H9 (cell line): ENCODE measurements around the gene IPPK. TPM values are rescaled to one million over a fixed set of nuclear protein-coding genes. Genes with fewer than 3 reads are reported as not detected.

Source experiments
- DNase-seq: peaks from one replicate; pipeline ENCODE4 v3.0.0-alpha.2; 2017
- H2AFZ ChIP-seq: one replicate; pipeline ENCODE4 v1.6.1; 2013; ENCODE audit warnings: mild to moderate bottlenecking, low read length, control low read depth, moderate library complexity
- H2AK5ac ChIP-seq: 2 replicates; pipeline ENCODE4 v1.6.1; 2013; ENCODE audit warnings: low read length, control low read depth, mixed read lengths; ENCODE audit not compliant: insufficient read length
- H2BK120ac ChIP-seq: one replicate; pipeline ENCODE4 v1.6.1; 2013; ENCODE audit warnings: low read depth, mild to moderate bottlenecking, low read length, control low read depth, inconsistent platforms; ENCODE audit not compliant: poor library complexity, severe bottlenecking
- H2BK12ac ChIP-seq: 2 replicates; pipeline ENCODE4 v1.6.1; 2013; ENCODE audit warnings: low read length, control low read depth, mixed read lengths, low read depth; ENCODE audit not compliant: insufficient read length
- H2BK15ac ChIP-seq: 2 replicates; pipeline ENCODE4 v1.6.1; 2013; ENCODE audit warnings: low read depth, low read length, control low read depth
- H2BK20ac ChIP-seq: one replicate; pipeline ENCODE4 v1.6.1; 2013; ENCODE audit warnings: low read depth, mild to moderate bottlenecking, low read length, control low read depth, inconsistent platforms; ENCODE audit not compliant: poor library complexity, severe bottlenecking
- H2BK5ac ChIP-seq: 2 replicates; pipeline ENCODE4 v1.6.1; 2013; ENCODE audit warnings: low read length, control low read depth, mixed read lengths; ENCODE audit not compliant: insufficient read length
- H3K14ac ChIP-seq: 2 replicates; pipeline ENCODE4 v1.6.1; 2013; ENCODE audit warnings: low read length, control low read depth; ENCODE audit not compliant: insufficient read depth
- H3K18ac ChIP-seq: 2 replicates; pipeline ENCODE4 v1.6.1; 2013; ENCODE audit warnings: low read depth, mild to moderate bottlenecking, mixed read lengths, low read length, control low read depth; ENCODE audit not compliant: insufficient read length
- H3K23ac ChIP-seq: 2 replicates; pipeline ENCODE4 v1.6.1; 2013; ENCODE audit warnings: low read length, control low read depth, mixed read lengths, low read depth; ENCODE audit not compliant: insufficient read length
- H3K23me2 ChIP-seq: 2 replicates; pipeline ENCODE4 v1.6.1; 2013; ENCODE audit warnings: low read depth, mild to moderate bottlenecking, mixed read lengths, low read length, control low read depth; ENCODE audit not compliant: insufficient read length, poor library complexity, severe bottlenecking
- H3K27ac ChIP-seq: 2 replicates; pipeline ENCODE4 v1.5.1; 2013; ENCODE audit warnings: low read length, control low read depth, mixed read lengths, low read depth; ENCODE audit not compliant: insufficient read length
- H3K27me3 ChIP-seq: 2 replicates; pipeline ENCODE4 v1.6.1; 2013; ENCODE audit warnings: low read length, control low read depth, inconsistent platforms; ENCODE audit not compliant: insufficient read depth
- H3K4ac ChIP-seq: 2 replicates; pipeline ENCODE4 v1.6.1; 2013; ENCODE audit warnings: low read depth, mild to moderate bottlenecking, control low read depth, inconsistent platforms, low read length, moderate library complexity
- H3K4me1 ChIP-seq: 2 replicates; pipeline ENCODE4 v1.6.1; 2013; ENCODE audit warnings: low read length, control low read depth, inconsistent platforms; ENCODE audit not compliant: insufficient read depth
- H3K4me2 ChIP-seq: 2 replicates; pipeline ENCODE4 v1.6.1; 2013; ENCODE audit warnings: low read length, control low read depth, mixed read lengths; ENCODE audit not compliant: insufficient read length, insufficient read depth
- H3K56ac ChIP-seq: 2 replicates; pipeline ENCODE4 v1.6.1; 2013; ENCODE audit warnings: low read depth, mild to moderate bottlenecking, mixed read lengths, low read length, control low read depth; ENCODE audit not compliant: insufficient read length
- H3K79me1 ChIP-seq: 2 replicates; pipeline ENCODE4 v1.6.1; 2013; ENCODE audit warnings: low read depth, mild to moderate bottlenecking, moderate library complexity, low read length, control low read depth, inconsistent platforms; ENCODE audit not compliant: insufficient read depth, poor library complexity, severe bottlenecking
- H3K79me2 ChIP-seq: 2 replicates; pipeline ENCODE4 v1.6.1; 2013; ENCODE audit warnings: low read length, control low read depth, inconsistent platforms; ENCODE audit not compliant: insufficient read depth
- H3K9ac ChIP-seq: 2 replicates; pipeline ENCODE4 v1.6.1; 2013; ENCODE audit warnings: low read length, control low read depth, mixed read lengths; ENCODE audit not compliant: insufficient read length; ENCODE audit errors: extremely low read depth
- H3K9me3 ChIP-seq: one replicate; pipeline ENCODE4 v1.6.1; 2013; ENCODE audit warnings: low read depth, low read length, inconsistent platforms; ENCODE audit not compliant: control insufficient read depth
- H3T11ph ChIP-seq: one replicate; pipeline ENCODE4 v1.6.1; 2013; ENCODE audit warnings: mild to moderate bottlenecking, low read length, control low read depth, inconsistent platforms
- H4K20me1 ChIP-seq: one replicate; pipeline ENCODE4 v1.6.1; 2013; ENCODE audit not compliant: control insufficient read depth, insufficient read length, insufficient read depth
- H4K5ac ChIP-seq: 2 replicates; pipeline ENCODE4 v1.6.1; 2013; ENCODE audit warnings: low read depth, mild to moderate bottlenecking, mixed read lengths, low read length, control low read depth; ENCODE audit not compliant: insufficient read length
- H4K8ac ChIP-seq: replicated peaks from 2 replicates; pipeline ENCODE4 v1.6.1; 2013; ENCODE audit warnings: low read length, control low read depth, mixed read lengths, low read depth; ENCODE audit not compliant: insufficient read length
- H4K91ac ChIP-seq: 2 replicates; pipeline ENCODE4 v1.6.1; 2013; ENCODE audit warnings: low read depth, mild to moderate bottlenecking, moderate library complexity, mixed read lengths, low read length, control low read depth; ENCODE audit not compliant: insufficient read length
- H3K27ac Mint-ChIP-seq, 3 experiments: 2 replicates in 2 of 3; 3 replicates in 1 of 3; pipeline ENCODE4 v1.8.0; 2020 to 2021; ENCODE audit warnings: mixed read lengths in 3 of 3, mild to moderate bottlenecking in 1 of 3, moderate library complexity in 1 of 3
- H3K27me3 Mint-ChIP-seq: 2 replicates; pipeline ENCODE4 v1.8.0; 2021; ENCODE audit warnings: low read depth, mild to moderate bottlenecking, moderate library complexity, mixed read lengths
- H3K36me3 Mint-ChIP-seq, 3 experiments: 2 replicates in 2 of 3; 3 replicates in 1 of 3; pipeline ENCODE4 v1.8.0; 2020 to 2021; ENCODE audit warnings: low read depth in 3 of 3, mixed read lengths in 3 of 3; ENCODE audit not compliant: insufficient read depth in 1 of 3
- H3K4me1 Mint-ChIP-seq, 2 experiments: 2 replicates each; pipeline ENCODE4 v1.8.0; 2020; ENCODE audit warnings: mixed read lengths in 2 of 2
- H3K4me3 Mint-ChIP-seq, 2 experiments: 2 replicates in 1 of 2; 3 replicates in 1 of 2; pipeline ENCODE4 v1.8.0; 2020 to 2021; ENCODE audit warnings: mild to moderate bottlenecking in 2 of 2, mixed read lengths in 2 of 2, moderate library complexity in 1 of 2
- H3K9me3 Mint-ChIP-seq, 2 experiments: 2 replicates in 1 of 2; 3 replicates in 1 of 2; pipeline ENCODE4 v1.8.0; 2020; ENCODE audit warnings: mild to moderate bottlenecking in 2 of 2, mixed read lengths in 2 of 2, moderate library complexity in 1 of 2
- WGBS: extraction: QIAGEN DNeasy Blood & Tissue Kit; methylation state at CpG from one replicate; pipeline ENCODE4 v1.1.7; 2013; ENCODE audit warnings: missing lambda C conversion rate, low lambda C conversion rate, mixed read lengths; ENCODE audit not compliant: insufficient read length; ENCODE audit errors: extremely low coverage; 5-methylcytosine and 5-hydroxymethylcytosine counted together
- total RNA-seq: library from RNA; stranded (reverse); gene quantifications from 2 replicates; pipeline ENCODE4 v1.2.1, GENCODE V29; 2021
- TF ChIP-seq, protein P1 (sequence below): fragments of 200-600 bp; sonication (generic); conservative IDR thresholded peaks from 3 replicates; pipeline ENCODE4 v1.8.0; 2021; ENCODE audit warnings: antibody characterized with exemption, mild to moderate bottlenecking

Gene IPPK
- total RNA-seq, 1 experiment from 2014 or later = 10.7 TPM

DNA sequence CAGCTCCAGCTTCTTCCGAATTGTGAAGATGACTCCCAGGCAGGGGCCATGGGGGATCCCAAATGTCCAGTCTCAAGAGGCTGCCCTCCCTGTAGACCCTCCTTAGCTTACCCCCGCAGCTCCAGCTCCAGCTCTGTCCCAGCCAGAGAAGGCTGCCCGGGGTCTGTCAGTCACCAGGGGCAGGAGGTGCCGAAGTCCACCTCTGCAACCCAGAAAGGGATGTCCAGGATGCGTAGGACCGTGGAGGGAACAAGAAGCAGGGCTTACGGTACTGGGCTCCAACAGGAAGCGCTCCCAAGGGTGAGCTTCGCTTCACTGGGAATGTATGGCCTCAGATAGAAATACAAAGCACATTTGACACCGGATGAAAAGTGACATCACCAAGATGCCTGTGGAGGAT lies 6.0 kb downstream of the IPPK start:
- Histone ChIP-seq H2BK15ac (no peak overlapping the region), H4K91ac (no peak overlapping the region), H3K9me3 (no peaks in the 10 kb centered on the region), H3K27ac (no peak overlapping the region), H2BK12ac (no peak overlapping the region), H3K27me3 (no peaks in the 10 kb centered on the region), H4K8ac (no peak overlapping the region), H4K20me1 (no peaks in the 10 kb centered on the region), H3K18ac (no peak overlapping the region), H2BK5ac (no peak overlapping the region), H2AFZ (no peak overlapping the region), H3K4ac (no peak overlapping the region; the same call in 1 of the 2 replicates), H3K4me1 (peaks cover 12% of the 10 kb centered on the region; the same call in 1 of the 2 replicates), H3K23me2 (no peaks in the 10 kb centered on the region), H2AK5ac (no peak overlapping the region), H3K23ac (no peak overlapping the region), H3K9ac (no peak overlapping the region), H2BK120ac (no peak overlapping the region), H3K14ac (no peak overlapping the region; the same call in 1 of the 2 replicates), H3K79me1 (peaks cover 14% of the 10 kb centered on the region), H3K4me2 (no peak overlapping the region), H3K56ac (no peak overlapping the region), H3T11ph (no peak overlapping the region), H4K5ac (no peak overlapping the region), H2BK20ac (no peak overlapping the region), H3K79me2 (peaks cover 12% of the 10 kb centered on the region; the same call in 1 of the 2 replicates)
- TF ChIP-seq, protein P1, sequence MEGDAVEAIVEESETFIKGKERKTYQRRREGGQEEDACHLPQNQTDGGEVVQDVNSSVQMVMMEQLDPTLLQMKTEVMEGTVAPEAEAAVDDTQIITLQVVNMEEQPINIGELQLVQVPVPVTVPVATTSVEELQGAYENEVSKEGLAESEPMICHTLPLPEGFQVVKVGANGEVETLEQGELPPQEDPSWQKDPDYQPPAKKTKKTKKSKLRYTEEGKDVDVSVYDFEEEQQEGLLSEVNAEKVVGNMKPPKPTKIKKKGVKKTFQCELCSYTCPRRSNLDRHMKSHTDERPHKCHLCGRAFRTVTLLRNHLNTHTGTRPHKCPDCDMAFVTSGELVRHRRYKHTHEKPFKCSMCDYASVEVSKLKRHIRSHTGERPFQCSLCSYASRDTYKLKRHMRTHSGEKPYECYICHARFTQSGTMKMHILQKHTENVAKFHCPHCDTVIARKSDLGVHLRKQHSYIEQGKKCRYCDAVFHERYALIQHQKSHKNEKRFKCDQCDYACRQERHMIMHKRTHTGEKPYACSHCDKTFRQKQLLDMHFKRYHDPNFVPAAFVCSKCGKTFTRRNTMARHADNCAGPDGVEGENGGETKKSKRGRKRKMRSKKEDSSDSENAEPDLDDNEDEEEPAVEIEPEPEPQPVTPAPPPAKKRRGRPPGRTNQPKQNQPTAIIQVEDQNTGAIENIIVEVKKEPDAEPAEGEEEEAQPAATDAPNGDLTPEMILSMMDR = no peak
- H3K27me3 Mint-ChIP-seq = no peaks in the 10 kb centered on the region
- DNase-seq = no peak
- peaks cover 24 to 31% of the 10 kb centered on the region in 2 experiments for H3K4me1 Mint-ChIP-seq
- no peak overlapping the region for H3K4me3 Mint-ChIP-seq
- WGBS = no CpG with 5 or more reads among the region's 10 CpGs
- H3K9me3 Mint-ChIP-seq = no peaks in the 10 kb centered on the region
- peak overlapping the region in 1 of 3 experiments; percentile 14; a peak in 1 of 7 replicates for H3K27ac Mint-ChIP-seq
- H3K36me3 Mint-ChIP-seq = peaks cover 0 to 10% (median 0%) of the 10 kb centered on the region in 3 experiments; a peak in 5 of 7 replicates
